ENCODE measurements around the gene HERC5.

Gene HERC5

GRCh38 chr4:88517825-88518224 lies 60.9 kb downstream of the HERC5 start:
- no peak for DNase-seq (ENCODE audit: low read depth in 2 of 3, low spot score in 2 of 3)

- no peak for DNase-seq (ENCODE audit: low read depth in 2 of 3, low spot score in 2 of 3)
Measured at GRCh38 chr4:88518911-88519310, 62.0 kb downstream of the HERC5 start.

GRCh38 chr4:88522702-88523324 lies 65.9 kb downstream of the HERC5 start:
- DNase-seq (ENCODE audit: low read depth in 2 of 3, low spot score in 2 of 3): no peak

GRCh38 chr4:88523325-88524129 lies 66.6 kb downstream of the HERC5 start, which contains the start of gene PYURF:
TSS of gene PYURF (minus strand) at chr4:88523776. CDS start at chr4:88523700, 76 bp downstream.
- peak; percentile 42 to 82 (median 63) for DNase-seq (ENCODE audit: low read depth in 2 of 3, low spot score in 2 of 3)

- DNase-seq (ENCODE audit: low read depth in 2 of 3, low spot score in 2 of 3): no peak
Measured at GRCh38 chr4:88524171-88524570, 67.3 kb downstream of the HERC5 start.

GRCh38 chr4:88526221-88526815 lies 69.4 kb downstream of the HERC5 start:
- no peak for DNase-seq (ENCODE audit: low read depth in 2 of 3, low spot score in 2 of 3)

GRCh38 chr4:88527787-88528186 lies 70.9 kb downstream of the HERC5 start:
- DNase-seq (ENCODE audit: low read depth in 2 of 3, low spot score in 2 of 3): no peak

- DNase-seq (ENCODE audit: low read depth in 2 of 3, low spot score in 2 of 3): no peak
Measured at GRCh38 chr4:88528861-88529260, 71.9 kb downstream of the HERC5 start.

GRCh38 chr4:88531549-88531948 lies 74.6 kb downstream of the HERC5 start:
- DNase-seq (ENCODE audit: low read depth in 2 of 3, low spot score in 2 of 3): no peak

- DNase-seq (ENCODE audit: low read depth in 2 of 3, low spot score in 2 of 3): no peak
Measured at GRCh38 chr4:88533088-88533790, 76.3 kb downstream of the HERC5 start.

GRCh38 chr4:88533937-88534750 lies 77.2 kb downstream of the HERC5 start:
- no peak for DNase-seq (ENCODE audit: low read depth in 2 of 3, low spot score in 2 of 3)

GRCh38 chr4:88535090-88535755 lies 78.3 kb downstream of the HERC5 start:
- no peak for DNase-seq (ENCODE audit: low read depth in 2 of 3, low spot score in 2 of 3)

- no peak for DNase-seq (ENCODE audit: low read depth in 2 of 3, low spot score in 2 of 3)
Measured at GRCh38 chr4:88537709-88538108, 80.8 kb downstream of the HERC5 start.

- DNase-seq (ENCODE audit: low read depth in 2 of 3, low spot score in 2 of 3): peak; percentile 39 to 54 (median 45)
Measured at GRCh38 chr4:88539322-88540068, 82.6 kb downstream of the HERC5 start.

- no peak for DNase-seq (ENCODE audit: low read depth in 2 of 3, low spot score in 2 of 3)
Measured at GRCh38 chr4:88549815-88550214, 92.9 kb downstream of the HERC5 start.

Measured in activated CD8-positive, alpha-beta memory T cell treated with anti-CD3 and anti-CD28 coated beads for 48 hours (primary cell).